Thoracic aorta (tissue), 2 donors: ENCODE data around the gene FHIT. TPM values are rescaled to one million over a fixed set of nuclear protein-coding genes. Genes with fewer than 3 reads are reported as not detected.

Source experiments
- ATAC-seq: fragments of 150-250 bp; one replicate; pipeline ENCODE4 v1.8.0; 2017; ENCODE audit warnings: low read depth; ENCODE audit not compliant: insufficient number of reproducible peaks, low FRiP score
- DNase-seq: peaks from one replicate; pipeline ENCODE4 v3.0.0-alpha.2; 2020; ENCODE audit warnings: low spot score
- H3K27ac ChIP-seq, 2 donors: fragments of 200-600 bp; sonication (generic); 1 replicate in 1 of 2; 2 replicates in 1 of 2; pipeline ENCODE4 v1.5.1; 2016; ENCODE audit warnings: mild to moderate bottlenecking in 2 of 2, moderate library complexity in 2 of 2
- H3K27me3 ChIP-seq: fragments of 200-600 bp; sonication (generic); replicated peaks from 2 replicates; pipeline ENCODE4 v1.6.0; 2016; ENCODE audit warnings: mild to moderate bottlenecking; ENCODE audit not compliant: insufficient read depth
- H3K36me3 ChIP-seq: fragments of 200-600 bp; sonication (generic); one replicate; pipeline ENCODE4 v1.5.1; 2016
- H3K4me1 ChIP-seq, 2 donors: fragments of 200-600 bp; sonication (generic); 1 replicate in 1 of 2; 2 replicates in 1 of 2; pipeline versions ENCODE4 v1.5.1 to v1.6.0; 2016; ENCODE audit warnings: low read depth in 2 of 2, mild to moderate bottlenecking in 1 of 2; ENCODE audit not compliant: control insufficient read depth in 1 of 2
- H3K4me3 ChIP-seq: fragments of 200-600 bp; sonication (generic); 2 replicates; pipeline ENCODE4 v1.5.1; 2016; ENCODE audit warnings: mild to moderate bottlenecking
- H3K9me3 ChIP-seq: fragments of 200-600 bp; sonication (generic); 2 replicates; pipeline ENCODE4 v1.5.1; 2016
- total RNA-seq, 2 donors: library from RNA; depleted of rRNA; stranded (reverse); fragments of >200 nt; gene quantifications; one replicate each; pipeline versions ENCODE4 v1.1.0 to v1.2.3, GENCODE V29; 2016
- TF ChIP-seq, protein P1 (sequence below): fragments of 200-600 bp; sonication (generic); IDR thresholded peaks from one replicate; pipeline ENCODE4 v1.5.1; 2019; ENCODE audit warnings: antibody characterized with exemption

Gene FHIT
- total RNA-seq, 2 donors from 2014 or later, result 2.0 to 2.3 TPM

DNA sequence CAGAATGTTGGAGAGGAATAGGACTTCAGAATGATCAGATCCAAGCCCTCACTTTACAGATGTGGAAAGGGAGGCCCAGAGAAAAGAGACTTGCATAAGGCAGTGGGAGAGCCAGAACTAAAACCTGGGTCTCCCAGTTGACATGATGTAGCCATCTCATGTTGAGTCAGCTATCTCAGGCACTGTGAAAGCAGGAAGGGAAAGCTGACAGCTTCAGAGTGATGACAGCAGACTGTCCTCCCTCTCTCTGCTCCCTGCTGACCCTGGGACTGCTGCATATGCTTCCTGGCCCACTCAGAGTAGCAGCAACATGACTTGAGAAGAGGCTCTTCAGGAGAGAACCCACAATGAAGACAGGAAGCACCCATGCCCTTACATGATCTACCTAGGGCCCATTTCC is 14.7 kb downstream of the FHIT start:
- TF ChIP-seq, protein P1, sequence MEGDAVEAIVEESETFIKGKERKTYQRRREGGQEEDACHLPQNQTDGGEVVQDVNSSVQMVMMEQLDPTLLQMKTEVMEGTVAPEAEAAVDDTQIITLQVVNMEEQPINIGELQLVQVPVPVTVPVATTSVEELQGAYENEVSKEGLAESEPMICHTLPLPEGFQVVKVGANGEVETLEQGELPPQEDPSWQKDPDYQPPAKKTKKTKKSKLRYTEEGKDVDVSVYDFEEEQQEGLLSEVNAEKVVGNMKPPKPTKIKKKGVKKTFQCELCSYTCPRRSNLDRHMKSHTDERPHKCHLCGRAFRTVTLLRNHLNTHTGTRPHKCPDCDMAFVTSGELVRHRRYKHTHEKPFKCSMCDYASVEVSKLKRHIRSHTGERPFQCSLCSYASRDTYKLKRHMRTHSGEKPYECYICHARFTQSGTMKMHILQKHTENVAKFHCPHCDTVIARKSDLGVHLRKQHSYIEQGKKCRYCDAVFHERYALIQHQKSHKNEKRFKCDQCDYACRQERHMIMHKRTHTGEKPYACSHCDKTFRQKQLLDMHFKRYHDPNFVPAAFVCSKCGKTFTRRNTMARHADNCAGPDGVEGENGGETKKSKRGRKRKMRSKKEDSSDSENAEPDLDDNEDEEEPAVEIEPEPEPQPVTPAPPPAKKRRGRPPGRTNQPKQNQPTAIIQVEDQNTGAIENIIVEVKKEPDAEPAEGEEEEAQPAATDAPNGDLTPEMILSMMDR, result no peak
- no peak overlapping the region for H3K4me3 ChIP-seq
- DNase-seq, result no peak
- no peaks in the 10 kb centered on the region for H3K27me3 ChIP-seq
- H3K4me1 ChIP-seq, result no peaks in the 10 kb centered on the region
- no peaks in the 10 kb centered on the region for H3K36me3 ChIP-seq
- H3K9me3 ChIP-seq, result no peaks in the 10 kb centered on the region
- H3K27ac ChIP-seq, result no peak overlapping the region
- no peak for ATAC-seq

DNA sequence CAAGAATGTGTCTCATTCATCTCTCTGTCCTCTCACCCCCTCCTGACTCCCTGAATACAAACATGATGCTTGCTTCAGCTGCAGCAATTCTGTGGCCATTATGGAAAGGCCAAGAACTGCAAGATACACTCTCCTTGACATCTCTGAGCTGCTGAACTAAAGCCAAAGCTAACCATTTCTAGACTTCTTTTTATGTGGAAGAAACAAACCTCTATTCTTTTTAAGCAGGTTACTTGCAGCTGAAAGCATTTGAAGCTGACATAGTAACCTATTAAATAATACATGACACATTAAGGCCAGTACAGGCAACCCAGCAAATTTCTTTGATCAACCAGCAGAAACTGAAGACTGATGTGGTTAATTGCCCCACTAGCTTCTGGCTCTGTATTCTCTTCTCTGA is 17.5 kb downstream of the FHIT start:
- DNase-seq (no peak), ATAC-seq (no peak)
- no peaks in the 10 kb centered on the region for H3K4me1 ChIP-seq
- TF ChIP-seq, protein P1, result no peak
- no peak overlapping the region for H3K4me3 ChIP-seq
- H3K9me3 ChIP-seq, result no peaks in the 10 kb centered on the region
- no peaks in the 10 kb centered on the region for H3K36me3 ChIP-seq
- H3K27me3 ChIP-seq, result no peaks in the 10 kb centered on the region
- H3K27ac ChIP-seq, result no peak overlapping the region

DNA sequence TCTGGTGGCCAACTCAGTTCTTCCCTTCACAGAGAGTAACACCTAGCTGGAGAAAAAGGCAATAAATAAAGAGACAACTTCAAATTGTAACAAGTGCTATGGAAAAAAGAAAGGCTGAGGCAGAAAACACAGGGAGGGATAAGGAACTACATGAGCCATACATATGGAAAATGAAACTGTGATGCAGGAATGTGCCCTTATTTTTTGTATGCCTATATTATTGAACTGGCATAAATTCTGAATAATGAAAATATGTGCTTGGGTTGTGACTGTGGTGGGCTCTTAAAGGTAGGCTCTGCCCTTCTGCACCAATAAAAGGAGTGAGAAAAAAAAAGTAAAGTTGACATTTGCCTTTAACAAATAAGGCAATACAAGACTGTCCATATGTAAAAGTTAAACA is 19.6 kb downstream of the FHIT start:
- no peak for DNase-seq

DNA sequence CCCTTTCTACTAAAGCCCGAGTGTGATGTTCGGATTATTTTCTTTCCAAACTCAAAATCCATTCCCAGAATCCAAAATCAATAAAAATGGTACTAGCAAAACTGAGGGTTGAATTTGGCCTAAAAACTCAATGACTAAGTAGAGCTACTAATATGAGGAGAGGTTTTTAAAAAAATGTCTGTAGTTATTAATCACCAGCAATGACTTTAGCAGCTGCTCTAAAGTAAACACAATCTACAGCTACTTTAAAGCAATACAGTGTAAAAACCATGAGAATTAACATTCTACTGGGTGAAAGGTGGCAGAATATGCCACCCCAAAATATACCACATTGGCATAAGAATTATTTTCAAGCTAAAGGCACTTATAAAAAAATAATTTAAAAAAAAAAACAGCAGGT is 23.5 kb downstream of the FHIT start:
- H3K4me1 ChIP-seq, result peaks cover 0 to 9% of the 10 kb centered on the region in 2 donors
- H3K36me3 ChIP-seq, result no peaks in the 10 kb centered on the region
- ATAC-seq (no peak), DNase-seq (no peak)
- H3K4me3 ChIP-seq, result no peak overlapping the region
- H3K27ac ChIP-seq, result no peak overlapping the region
- TF ChIP-seq, protein P1, result no peak
- no peaks in the 10 kb centered on the region for H3K27me3 ChIP-seq
- no peaks in the 10 kb centered on the region for H3K9me3 ChIP-seq

More for the DNA sequence above, 19.6 kb downstream of the FHIT start:
- TF ChIP-seq, protein P1, result no peak
- no peak for ATAC-seq
- Histone ChIP-seq H3K36me3 (no peaks in the 10 kb centered on the region), H3K9me3 (no peaks in the 10 kb centered on the region), H3K27me3 (no peaks in the 10 kb centered on the region), H3K4me3 (no peak overlapping the region), H3K4me1 (no peaks in the 10 kb centered on the region), H3K27ac (no peak overlapping the region)

DNA sequence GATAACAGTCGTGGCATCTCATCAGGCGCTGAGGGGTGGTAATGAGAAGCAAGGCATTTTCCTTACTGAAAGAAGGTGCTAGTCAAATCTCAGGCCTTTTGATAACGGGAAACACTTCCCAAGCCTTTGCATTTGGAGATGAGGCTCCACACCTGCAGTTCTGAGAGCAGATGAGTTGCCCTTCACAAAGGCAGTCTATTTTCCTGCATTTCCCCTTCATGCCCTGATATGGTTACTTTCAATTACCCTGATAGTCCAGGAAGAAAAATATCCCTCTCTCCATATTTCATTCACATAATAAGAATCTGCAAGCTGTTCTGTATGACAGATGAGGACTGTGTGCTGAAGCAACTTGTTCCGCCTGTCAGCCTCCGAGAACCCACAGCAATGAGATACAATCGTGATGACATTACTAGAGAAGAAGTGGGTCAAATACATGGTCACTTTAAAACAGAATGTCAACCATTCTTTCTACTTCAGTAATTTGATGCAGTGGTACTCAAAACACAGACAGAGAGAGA is 25.0 kb downstream of the FHIT start:
- no peak overlapping the region for H3K27ac ChIP-seq
- H3K9me3 ChIP-seq, result no peaks in the 10 kb centered on the region
- H3K27me3 ChIP-seq, result no peaks in the 10 kb centered on the region
- DNase-seq (no peak), ATAC-seq (no peak)
- no peaks in the 10 kb centered on the region for H3K36me3 ChIP-seq
- no peak overlapping the region for H3K4me3 ChIP-seq
- peaks cover 0 to 10% of the 10 kb centered on the region in 2 donors for H3K4me1 ChIP-seq
- TF ChIP-seq, protein P1, result no peak
